Hematopoietic multipotent progenitor cell (in vitro differentiated cells): ENCODE measurements around the gene CHSY3. TPM values are rescaled to one million over a fixed set of nuclear protein-coding genes. Genes with fewer than 3 reads are reported as not detected.

Experiments
- DNase-seq, 3 donors: peaks; one replicate each; pipeline ENCODE4 v3.0.0-alpha.2; 2011 to 2015; ENCODE audit warnings: low read depth in 2 of 3, low spot score in 2 of 3
- total RNA-seq: library from RNA; depleted of rRNA; stranded (reverse); fragments of >200 nt; gene quantifications from one replicate; pipeline ENCODE4 v1.2.3, GENCODE V29; 2012

The CHSY3 gene
- total RNA-seq, 1 donor: 0.27 TPM

DNA sequence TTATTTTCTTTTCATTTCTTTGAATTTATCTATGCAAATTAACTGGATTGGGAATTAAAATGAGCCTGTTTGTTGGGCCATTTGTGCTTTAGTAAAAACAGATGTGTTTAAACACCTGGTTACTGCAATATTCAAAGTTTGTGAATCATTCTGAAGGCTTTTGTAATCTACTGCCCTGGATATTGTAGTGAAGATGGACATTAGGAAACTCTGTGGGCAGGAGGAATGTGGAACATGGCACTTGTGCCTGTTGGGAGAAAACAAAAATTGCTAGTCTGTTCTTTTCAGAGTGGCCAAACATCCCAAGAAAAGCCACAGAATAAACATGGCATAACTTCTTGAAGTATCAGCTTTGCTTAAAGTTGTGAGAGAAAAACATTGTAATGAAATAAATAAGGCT lies 40.8 kb downstream of the CHSY3 start:
- DNase-seq: no peak

DNA sequence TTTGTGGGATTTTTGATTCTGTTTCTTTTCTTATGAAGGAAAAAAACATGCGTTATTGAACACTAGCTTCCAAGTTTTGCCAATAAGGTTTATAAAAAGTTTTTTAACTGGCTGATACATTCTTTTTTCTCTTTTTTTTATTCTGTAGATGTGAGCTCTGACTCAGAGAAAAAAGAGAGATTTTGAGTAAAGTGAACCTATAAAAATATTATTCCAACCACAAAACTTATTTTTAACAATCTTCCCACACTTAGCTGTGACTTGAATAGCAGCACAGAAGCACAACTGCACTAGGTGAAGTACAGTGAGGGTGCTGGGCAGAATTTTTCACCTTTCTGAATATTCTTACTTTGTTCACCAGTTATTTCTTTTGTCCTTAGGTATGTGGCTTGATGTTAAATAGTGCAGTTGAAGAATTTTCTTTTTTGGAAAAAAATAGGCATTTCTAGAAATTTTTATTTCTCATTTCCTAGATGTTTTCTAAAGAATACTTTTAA lies 41.6 kb downstream of the CHSY3 start:
- no peak for DNase-seq

- DNase-seq: no peak
Measured at GRCh38 chr5:129951039-129951438, 46.8 kb downstream of the CHSY3 start.

DNA sequence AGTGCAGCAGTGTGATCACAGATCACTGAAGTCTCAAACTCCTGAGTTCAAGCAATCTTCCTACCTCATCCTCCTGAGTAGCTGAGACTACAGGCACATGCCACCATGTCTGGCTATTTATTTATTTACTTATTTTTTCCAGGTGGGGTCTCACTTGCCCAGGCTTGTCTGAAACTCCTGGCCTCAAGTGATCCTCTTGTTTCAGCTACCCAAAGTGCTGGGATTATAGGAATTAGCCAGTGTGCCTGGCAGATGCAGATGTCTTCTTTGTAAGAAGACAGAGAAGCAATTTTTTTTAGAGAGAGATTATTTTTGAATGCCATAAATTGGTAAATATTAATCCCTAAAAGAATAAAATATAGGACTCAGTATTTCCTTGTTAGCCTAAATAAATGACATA lies 54.3 kb downstream of the CHSY3 start:
- DNase-seq: no peak

- DNase-seq: no peak
Measured at GRCh38 chr5:129960831-129961230, 56.6 kb downstream of the CHSY3 start.

DNA sequence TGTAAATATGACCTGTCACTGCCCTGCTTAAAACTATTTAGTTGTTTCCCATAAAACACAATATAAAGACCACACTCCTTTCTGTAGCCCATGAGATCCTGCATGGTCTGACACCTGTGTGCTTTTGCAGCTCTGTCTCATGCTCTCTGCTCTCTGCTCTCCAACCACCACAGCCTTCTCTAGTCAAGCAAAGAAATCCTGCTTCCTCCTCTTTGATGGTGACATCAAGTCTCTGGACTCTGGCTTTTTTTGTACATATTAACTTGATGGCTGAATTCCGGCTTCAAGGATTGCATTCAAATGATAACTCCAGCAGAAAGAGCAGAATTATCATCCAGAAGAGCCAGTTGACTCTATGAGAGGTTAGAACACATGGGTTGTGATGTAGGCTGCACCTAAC lies 58.2 kb downstream of the CHSY3 start:
- DNase-seq: no peak

DNA sequence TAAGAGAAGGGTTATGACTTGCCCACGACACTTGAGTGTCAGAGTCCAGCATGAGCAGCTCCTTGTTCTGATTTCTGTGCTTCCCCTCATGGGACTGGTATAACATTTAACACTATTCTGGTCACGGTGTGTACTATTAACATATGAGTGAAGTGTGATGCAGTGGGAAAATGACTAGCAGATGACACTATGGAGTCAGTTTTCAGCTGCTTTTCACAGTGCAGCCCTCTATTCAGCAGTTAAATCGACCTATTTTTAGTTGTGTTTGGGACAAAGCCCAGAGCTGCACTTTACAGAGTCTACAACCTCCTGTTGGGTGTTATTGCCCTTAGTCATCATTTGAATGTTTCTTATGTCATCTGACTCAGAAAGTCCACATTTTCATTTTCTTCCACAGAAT lies 59.1 kb downstream of the CHSY3 start:
- no peak for DNase-seq

GRCh38 chr5:129966071-129966470 lies 61.8 kb downstream of the CHSY3 start:
- DNase-seq: no peak

DNA sequence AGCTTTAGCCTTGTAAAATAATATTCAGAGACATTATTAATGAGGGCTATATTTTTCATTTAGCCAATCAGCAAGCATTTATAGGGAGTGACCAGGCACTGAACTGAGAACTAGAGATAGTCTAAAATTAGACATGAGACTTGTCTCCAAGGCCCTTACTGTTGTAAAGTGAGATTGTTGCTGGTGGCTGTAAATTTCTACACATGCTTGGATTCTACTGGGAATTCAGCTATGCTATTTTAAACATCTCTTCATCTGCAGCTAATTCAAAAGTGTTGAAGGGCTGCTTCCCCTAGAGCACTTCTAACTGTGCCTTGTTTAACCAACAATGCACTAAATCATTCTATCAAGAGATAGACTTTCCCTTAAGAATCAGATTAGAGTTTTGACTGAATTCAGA lies 67.4 kb downstream of the CHSY3 start:
- no peak for DNase-seq

DNA sequence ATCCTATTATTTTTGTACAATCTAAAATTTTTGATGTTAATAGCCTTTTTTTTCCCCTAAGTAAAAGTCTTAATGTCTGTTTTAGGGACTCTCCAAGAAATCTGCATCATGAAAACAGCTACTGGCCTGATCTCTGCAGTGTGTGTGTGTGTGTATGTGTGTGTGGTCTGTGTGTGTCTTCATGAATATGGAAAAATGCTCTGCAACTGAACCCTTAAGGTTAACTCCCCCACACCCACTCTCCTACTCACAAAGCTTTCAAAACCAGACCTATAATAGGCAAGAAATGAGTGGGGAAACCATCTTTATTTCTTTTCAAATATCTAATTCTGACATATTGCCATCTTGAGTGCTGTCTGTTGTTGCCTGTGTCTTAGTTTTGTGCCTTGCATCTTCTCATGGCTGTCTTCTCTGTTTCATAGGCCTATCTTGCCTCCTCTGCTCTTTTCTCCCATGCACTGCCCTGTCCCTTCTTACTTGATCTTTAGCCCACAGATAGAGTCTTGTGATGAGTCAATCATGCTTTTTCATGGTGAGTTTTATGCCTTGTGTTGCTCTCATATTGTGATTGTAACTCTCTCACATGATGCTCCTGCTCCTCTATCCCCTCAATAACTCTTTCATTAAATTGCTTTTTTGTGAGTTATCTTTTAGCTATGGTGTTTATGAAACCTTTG lies 68.3 kb downstream of the CHSY3 start:
- no peak for DNase-seq

DNA sequence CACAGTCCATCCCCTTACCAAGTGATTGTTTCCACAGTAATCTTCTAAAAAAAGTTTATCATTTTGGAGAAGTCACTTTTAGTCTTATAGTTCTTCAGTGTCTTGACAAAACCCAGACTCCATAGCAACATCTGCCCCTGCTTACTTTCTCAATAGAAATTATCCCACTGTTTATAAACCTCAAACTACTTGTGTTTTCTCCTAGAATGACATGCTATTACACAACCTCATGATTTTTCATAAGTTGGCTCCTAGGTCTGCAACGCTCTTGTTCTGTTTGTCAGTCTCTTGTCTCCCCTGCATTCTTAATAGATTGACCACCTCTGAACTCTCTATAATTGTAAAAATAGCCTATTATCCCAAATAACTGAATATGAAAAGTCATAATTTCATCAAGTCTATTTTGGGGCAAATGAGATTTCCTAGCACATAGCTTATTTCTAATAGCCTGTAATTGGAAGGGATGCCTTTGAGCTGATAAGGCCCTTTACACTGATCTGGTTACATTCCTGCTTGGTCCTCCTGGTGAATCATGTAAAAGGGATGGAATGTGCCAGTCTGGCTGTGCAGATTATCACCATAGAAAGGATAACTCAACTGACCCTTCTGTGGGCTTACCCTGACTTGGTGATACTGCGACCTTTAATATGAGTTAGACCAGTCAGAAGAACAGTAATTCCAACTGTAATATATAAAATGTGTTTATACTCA lies 69.6 kb downstream of the CHSY3 start:
- DNase-seq: no peak

GRCh38 chr5:129977810-129978209 lies 73.5 kb downstream of the CHSY3 start:
- DNase-seq: no peak

GRCh38 chr5:129978270-129978669 lies 74.0 kb downstream of the CHSY3 start:
- DNase-seq: no peak

DNA sequence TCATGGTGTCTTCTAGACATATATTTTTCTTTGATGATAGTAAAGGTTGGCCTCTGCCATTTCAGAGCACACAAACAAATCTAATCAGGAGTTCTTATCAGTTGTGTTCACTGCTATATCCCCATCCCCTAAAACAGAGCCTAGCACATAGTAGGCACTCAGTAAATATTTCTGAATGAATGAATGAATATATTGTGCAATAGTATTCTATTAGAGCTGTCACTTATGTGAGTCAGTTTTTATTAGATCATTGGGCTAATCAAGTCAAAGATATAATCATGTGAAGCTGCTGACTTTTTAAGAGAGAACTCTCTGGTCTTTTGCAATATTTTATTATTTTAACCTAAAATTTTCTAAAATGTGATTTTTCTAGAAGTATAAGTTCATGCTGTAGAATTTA lies 84.2 kb downstream of the CHSY3 start:
- DNase-seq: no peak

DNA sequence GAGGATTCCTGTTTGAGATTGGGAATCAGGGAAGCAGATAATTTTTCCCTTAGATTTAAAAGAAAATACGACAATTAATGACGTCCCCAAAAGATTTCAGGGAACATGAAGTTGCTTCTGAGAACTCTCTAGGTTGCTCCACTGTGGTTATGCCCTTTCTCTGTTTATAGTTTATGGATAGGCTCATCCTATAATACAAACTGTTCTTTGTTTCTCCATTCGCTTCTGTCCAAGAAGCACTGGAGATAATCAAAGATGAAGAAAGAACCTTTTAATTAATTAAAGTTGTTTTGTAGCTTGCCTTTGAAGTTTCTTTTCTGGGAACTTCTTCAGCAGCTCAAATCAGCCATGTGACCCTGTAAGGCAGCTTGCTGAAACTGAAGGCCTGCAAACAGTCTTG lies 87.5 kb downstream of the CHSY3 start:
- DNase-seq: no peak

DNA sequence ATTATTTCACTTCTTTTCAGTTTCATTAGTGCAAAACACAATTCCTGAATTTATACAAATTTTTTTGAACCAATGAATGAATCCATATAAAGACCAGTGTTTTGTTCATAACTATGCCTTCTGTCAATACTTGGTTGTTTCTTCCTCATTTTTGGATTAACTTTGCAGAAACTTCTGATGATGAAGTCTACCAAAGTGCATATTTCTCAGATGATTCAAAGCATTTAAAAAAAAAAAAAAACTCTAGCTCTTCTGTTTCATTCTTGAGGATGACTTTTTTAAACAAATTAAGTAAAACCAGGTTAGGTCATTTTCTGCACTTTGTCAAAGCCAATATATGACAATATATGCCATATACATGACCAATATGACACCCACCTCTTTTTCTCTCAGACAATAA lies 92.6 kb downstream of the CHSY3 start:
- DNase-seq: no peak

DNA sequence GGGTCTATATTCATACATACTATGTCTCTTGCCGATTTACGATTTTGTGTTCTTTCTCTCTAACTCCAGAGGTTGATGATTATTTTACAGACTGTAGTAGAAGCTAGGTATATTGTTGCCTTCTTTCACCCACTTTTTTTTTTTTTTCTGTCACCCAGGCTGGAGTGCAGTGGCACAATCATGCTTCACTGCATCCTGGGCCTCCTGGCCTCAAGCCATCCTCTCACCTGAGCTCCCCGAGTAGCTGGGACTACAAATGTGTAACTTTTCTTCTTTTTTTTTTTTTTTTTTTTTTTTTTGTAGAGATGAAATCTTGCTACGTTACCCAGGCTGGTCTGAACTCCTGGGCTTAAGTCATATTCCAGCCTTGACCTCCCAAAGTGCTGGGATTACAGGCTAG lies 96.2 kb downstream of the CHSY3 start:
- no peak for DNase-seq

GRCh38 chr5:130002183-130002582 lies 97.9 kb downstream of the CHSY3 start:
- no peak for DNase-seq

DNA sequence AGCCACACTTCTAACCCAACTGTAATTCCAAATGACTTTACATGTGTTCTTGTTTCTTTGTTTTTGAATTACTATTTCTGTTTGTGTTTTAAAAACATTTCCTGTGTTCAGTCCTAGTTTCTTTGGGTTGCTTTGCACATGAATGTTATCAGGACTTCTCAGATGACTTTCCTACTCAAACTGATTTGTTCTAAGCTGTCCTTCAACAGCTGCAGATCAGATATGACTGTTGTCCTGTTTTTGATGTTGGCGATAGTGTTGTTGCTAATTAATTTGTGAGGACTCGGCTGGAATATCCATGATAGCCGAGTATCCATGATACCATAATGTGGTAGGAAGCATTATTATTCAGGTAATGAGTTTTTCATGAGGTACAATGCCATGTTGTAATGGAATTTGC lies 98.6 kb downstream of the CHSY3 start:
- DNase-seq: no peak

- no peak for DNase-seq
Measured at GRCh38 chr5:130011986-130012385, 107.7 kb downstream of the CHSY3 start.

DNA sequence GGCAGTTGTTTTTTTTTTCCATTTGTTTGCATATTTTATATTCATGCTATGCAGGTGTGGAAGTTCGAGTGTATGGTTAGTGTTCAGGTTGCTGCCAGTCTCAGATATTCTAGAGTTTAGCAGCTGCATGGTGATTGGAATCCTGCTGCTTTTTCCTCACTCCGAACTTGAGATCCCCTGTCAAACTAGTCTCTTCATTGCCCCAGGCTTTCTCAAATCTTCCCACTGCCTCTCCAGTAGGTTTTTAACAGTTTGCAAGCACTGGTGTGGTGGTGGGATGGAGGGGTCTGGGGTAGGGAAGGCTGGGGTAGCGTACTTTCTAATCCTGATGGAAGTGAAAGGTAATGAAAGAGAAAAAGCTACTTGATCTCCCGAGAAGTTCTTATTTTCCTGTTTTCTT lies 112.9 kb downstream of the CHSY3 start:
- no peak for DNase-seq

DNA sequence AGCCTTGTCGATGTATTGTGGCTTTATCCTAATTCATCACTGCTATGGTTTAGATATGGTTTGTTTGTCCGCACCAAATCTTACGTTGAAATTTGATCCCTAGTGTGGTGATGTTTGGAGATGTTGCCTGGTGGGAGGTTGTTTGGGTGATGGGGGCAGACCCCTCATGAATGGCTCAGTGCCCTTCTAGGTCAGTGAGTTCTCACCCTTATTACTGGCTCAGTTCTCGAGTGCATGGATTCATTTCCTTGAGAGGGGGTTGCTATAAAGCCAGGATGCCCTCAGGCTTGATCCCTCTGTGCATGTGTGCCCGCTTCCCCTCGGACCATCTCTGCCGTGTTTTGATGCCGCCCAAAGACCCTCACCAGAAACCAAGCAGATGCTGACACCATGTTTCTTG lies 114.4 kb downstream of the CHSY3 start:
- no peak for DNase-seq

GRCh38 chr5:130021000-130021399 lies 116.7 kb downstream of the CHSY3 start:
- no peak for DNase-seq
